Measurements from ENCODE around the gene APBB2.

The APBB2 gene

GRCh38 chr4:41145571-41146078 is 68.7 kb downstream of the APBB2 start:
- H3K4me2 ChIP-seq, result peak overlapping the region; percentile 62; the same call in 1 of the 2 replicates
- H3K27ac ChIP-seq, result peak overlapping the region; percentile 89
- no peak overlapping the region for H3K4me3 ChIP-seq (IDR thresholded peaks at IDR 0.05; ENCODE audit: insufficient read depth, low read depth, low read length)
- no peaks in the 10 kb centered on the region for H3K27me3 ChIP-seq (ENCODE audit: insufficient read depth, low read depth)
- H2AFZ ChIP-seq (ENCODE audit: low read depth), result peak overlapping the region; percentile 33; the same call in 1 of the 2 replicates
- H3K4me1 ChIP-seq (ENCODE audit: low read depth, poor library complexity, severe bottlenecking), result peaks cover 69% of the 10 kb centered on the region
- TF ChIP-seq CTCF (conservative IDR thresholded peaks at IDR 0.05; ENCODE audit: low read depth, low read length), result no peak
- no peaks in the 10 kb centered on the region for H4K20me1 ChIP-seq (ENCODE audit: insufficient read depth)
- H3K79me2 ChIP-seq (ENCODE audit: insufficient read depth, low read depth), result peaks cover 6% of the 10 kb centered on the region
- no peaks in the 10 kb centered on the region for H3K36me3 ChIP-seq (ENCODE audit: insufficient read depth)
- peak overlapping the region; percentile 41; the same call in 1 of the 2 replicates for H3K9ac ChIP-seq

DNA sequence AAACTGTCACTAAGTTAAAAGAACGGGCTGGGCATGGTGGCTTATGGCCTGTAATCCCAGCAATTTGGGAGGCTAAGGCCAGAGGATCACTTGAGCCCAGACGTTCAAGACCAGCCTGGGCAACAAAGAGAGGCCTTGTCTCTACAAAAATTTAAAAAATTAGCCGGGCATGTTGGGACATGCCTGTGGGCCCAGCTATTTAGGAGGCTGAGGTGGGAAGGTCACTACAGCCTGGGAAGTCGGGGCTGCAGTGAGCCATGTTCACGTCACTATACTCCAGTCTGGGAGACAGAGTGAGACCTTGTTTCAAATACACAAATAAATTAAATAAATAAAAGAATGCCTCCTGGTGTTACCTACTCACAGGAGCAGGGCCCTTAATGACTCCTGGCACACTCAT is 69.5 kb downstream of the APBB2 start:
- Histone ChIP-seq H3K27me3 (ENCODE audit: insufficient read depth, low read depth) (no peaks in the 10 kb centered on the region), H3K4me1 (ENCODE audit: low read depth, poor library complexity, severe bottlenecking) (peaks cover 69% of the 10 kb centered on the region), H3K27ac (peak overlapping the region; percentile 89), H3K4me2 (peak overlapping the region; percentile 62; the same call in 1 of the 2 replicates), H3K36me3 (ENCODE audit: insufficient read depth) (no peaks in the 10 kb centered on the region), H3K79me2 (ENCODE audit: insufficient read depth, low read depth) (peaks cover 6% of the 10 kb centered on the region), H3K9ac (peak overlapping the region; percentile 41; the same call in 1 of the 2 replicates), H3K4me3 (IDR thresholded peaks at IDR 0.05; ENCODE audit: insufficient read depth, low read depth, low read length) (no peak overlapping the region), H4K20me1 (ENCODE audit: insufficient read depth) (no peaks in the 10 kb centered on the region), H2AFZ (ENCODE audit: low read depth) (peak overlapping the region; percentile 33; the same call in 1 of the 2 replicates)
- TF ChIP-seq CTCF (conservative IDR thresholded peaks at IDR 0.05; ENCODE audit: low read depth, low read length), result no peak

GRCh38 chr4:41144040-41144379 is 70.3 kb downstream of the APBB2 start:
- no peak for TF ChIP-seq CTCF (conservative IDR thresholded peaks at IDR 0.05; ENCODE audit: low read depth, low read length)
- Histone ChIP-seq H3K4me3 (IDR thresholded peaks at IDR 0.05; ENCODE audit: insufficient read depth, low read depth, low read length) (no peak overlapping the region), H2AFZ (ENCODE audit: low read depth) (no peak overlapping the region), H3K4me1 (ENCODE audit: low read depth, poor library complexity, severe bottlenecking) (peaks cover 69% of the 10 kb centered on the region), H3K9ac (no peak overlapping the region), H3K27ac (peak overlapping the region; percentile 89), H4K20me1 (ENCODE audit: insufficient read depth) (no peaks in the 10 kb centered on the region), H3K27me3 (ENCODE audit: insufficient read depth, low read depth) (no peaks in the 10 kb centered on the region), H3K4me2 (peak overlapping the region; percentile 7; the same call in 1 of the 2 replicates), H3K79me2 (ENCODE audit: insufficient read depth, low read depth) (peaks cover 6% of the 10 kb centered on the region), H3K36me3 (ENCODE audit: insufficient read depth) (no peaks in the 10 kb centered on the region)

DNA sequence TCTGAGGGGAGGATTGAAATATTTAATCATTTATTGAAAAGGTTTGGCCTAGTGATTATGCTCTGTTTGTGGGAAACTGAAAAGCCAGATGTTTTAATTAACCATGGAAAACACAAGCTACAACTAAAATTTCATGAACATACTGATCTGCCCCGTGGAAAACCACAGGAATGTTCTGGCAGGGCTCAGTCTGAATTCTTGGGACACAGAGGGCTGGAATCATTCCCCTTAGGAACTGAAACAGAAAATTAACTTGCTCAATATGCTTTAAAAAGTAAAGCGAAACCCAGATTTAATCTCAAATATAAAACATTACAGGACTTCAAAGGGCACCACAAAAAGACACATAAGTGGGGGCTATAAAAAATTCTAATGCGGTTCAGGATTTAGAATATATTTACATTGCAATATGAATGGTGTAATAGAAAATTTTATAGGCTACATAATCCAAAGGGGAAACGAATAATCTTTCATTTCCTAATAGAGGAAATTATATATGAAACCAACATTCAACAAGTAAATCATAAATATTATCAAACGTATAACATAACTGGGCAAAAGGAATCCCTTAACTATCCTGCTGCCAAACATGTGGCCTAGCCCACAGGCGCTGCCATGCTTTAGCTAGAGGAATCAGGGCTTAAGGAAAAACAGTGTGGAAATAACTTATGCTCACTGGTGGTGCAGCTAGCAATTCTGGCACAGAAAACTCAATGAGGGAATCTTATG is 70.9 kb downstream of the APBB2 start:
- TF ChIP-seq CTCF (conservative IDR thresholded peaks at IDR 0.05; ENCODE audit: low read depth, low read length), result no peak
- Histone ChIP-seq H3K9ac (no peak overlapping the region), H3K4me3 (IDR thresholded peaks at IDR 0.05; ENCODE audit: insufficient read depth, low read depth, low read length) (no peak overlapping the region), H3K27me3 (ENCODE audit: insufficient read depth, low read depth) (no peaks in the 10 kb centered on the region), H3K27ac (peak overlapping the region; percentile 89; the same call in 1 of the 2 replicates), H3K36me3 (ENCODE audit: insufficient read depth) (no peaks in the 10 kb centered on the region), H2AFZ (ENCODE audit: low read depth) (no peak overlapping the region), H3K4me2 (peak overlapping the region; percentile 7; the same call in 1 of the 2 replicates), H4K20me1 (ENCODE audit: insufficient read depth) (no peaks in the 10 kb centered on the region), H3K79me2 (ENCODE audit: insufficient read depth, low read depth) (peaks cover 6% of the 10 kb centered on the region), H3K4me1 (ENCODE audit: low read depth, poor library complexity, severe bottlenecking) (peaks cover 64% of the 10 kb centered on the region)

Data from KMS-11 (cell line).